ENCODE measurements around the gene THSD4. TPM values are rescaled to one million over a fixed set of nuclear protein-coding genes. Genes with fewer than 3 reads are reported as not detected.

THSD4 gene
- total RNA-seq, 1 experiment from 2014 or later, result 29.3 TPM

DNA sequence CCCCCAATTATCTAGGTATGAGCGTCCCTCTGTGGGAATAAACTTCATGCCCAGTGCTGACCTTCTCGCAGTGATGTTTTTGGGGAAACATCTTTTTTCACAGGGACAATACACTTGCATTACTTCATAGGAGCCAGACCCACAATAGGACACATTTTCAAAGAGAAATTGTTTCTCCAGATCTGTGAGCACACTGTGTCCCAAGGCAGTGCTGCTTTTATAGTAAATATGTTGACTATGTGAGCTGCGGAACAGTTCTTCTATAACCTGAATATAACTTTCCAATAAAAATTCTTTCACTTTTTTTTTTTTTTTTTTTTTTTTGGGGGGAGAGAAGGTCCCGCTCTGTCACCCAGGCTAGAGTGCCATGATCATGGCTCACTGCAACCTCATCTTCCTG lies 17.4 kb upstream of the THSD4 start:
- 0 out of 2 replicates have a peak, but pooled peaks cover 10% of the 10 kb centered on the region for H3F3A ChIP-seq (ENCODE audit: insufficient read depth, low read depth)
- H3K27ac ChIP-seq, result no peak overlapping the region
- no peak overlapping the region for H2AFZ ChIP-seq
- CTCF ChIA-PET, result no interaction called here
- no peaks in the 10 kb centered on the region for H3K9me3 ChIP-seq (ENCODE audit: insufficient read depth, low read depth)
- BruUV-seq (replicated peaks), result no TSS peak
- no peaks in the 10 kb centered on the region for H3K36me3 ChIP-seq (ENCODE audit: low read depth)
- intact Hi-C loops (cut with micrococcal nuclease; ENCODE audit: unreplicated experiment), result no loop called here
- H3K27me3 ChIP-seq (ENCODE audit: insufficient read depth, low read depth), result no peaks in the 10 kb centered on the region
- no peak overlapping the region for H3K4me3 ChIP-seq
- POLR2A ChIA-PET (ENCODE audit: unreplicated experiment), result no interaction called here
- no peak overlapping the region for H3K4me2 ChIP-seq
- no peak for DNase-seq
- H4K20me1 ChIP-seq (ENCODE audit: insufficient read depth), result no peaks in the 10 kb centered on the region
- TF ChIP-seq, protein P1, sequence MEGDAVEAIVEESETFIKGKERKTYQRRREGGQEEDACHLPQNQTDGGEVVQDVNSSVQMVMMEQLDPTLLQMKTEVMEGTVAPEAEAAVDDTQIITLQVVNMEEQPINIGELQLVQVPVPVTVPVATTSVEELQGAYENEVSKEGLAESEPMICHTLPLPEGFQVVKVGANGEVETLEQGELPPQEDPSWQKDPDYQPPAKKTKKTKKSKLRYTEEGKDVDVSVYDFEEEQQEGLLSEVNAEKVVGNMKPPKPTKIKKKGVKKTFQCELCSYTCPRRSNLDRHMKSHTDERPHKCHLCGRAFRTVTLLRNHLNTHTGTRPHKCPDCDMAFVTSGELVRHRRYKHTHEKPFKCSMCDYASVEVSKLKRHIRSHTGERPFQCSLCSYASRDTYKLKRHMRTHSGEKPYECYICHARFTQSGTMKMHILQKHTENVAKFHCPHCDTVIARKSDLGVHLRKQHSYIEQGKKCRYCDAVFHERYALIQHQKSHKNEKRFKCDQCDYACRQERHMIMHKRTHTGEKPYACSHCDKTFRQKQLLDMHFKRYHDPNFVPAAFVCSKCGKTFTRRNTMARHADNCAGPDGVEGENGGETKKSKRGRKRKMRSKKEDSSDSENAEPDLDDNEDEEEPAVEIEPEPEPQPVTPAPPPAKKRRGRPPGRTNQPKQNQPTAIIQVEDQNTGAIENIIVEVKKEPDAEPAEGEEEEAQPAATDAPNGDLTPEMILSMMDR (conservative IDR thresholded peaks at IDR 0.05), result no peak
- TF ChIP-seq EZH2 (IDR thresholded peaks at IDR 0.05; ENCODE audit: low read depth), result no peak
- H3K9me2 ChIP-seq (ENCODE audit: insufficient read depth), result no peaks in the 10 kb centered on the region
- no peaks in the 10 kb centered on the region for H3K79me2 ChIP-seq (ENCODE audit: low read depth)
- H3K4me1 ChIP-seq (replicated peaks; ENCODE audit: insufficient read depth), result peaks cover 26% of the 10 kb centered on the region

DNA sequence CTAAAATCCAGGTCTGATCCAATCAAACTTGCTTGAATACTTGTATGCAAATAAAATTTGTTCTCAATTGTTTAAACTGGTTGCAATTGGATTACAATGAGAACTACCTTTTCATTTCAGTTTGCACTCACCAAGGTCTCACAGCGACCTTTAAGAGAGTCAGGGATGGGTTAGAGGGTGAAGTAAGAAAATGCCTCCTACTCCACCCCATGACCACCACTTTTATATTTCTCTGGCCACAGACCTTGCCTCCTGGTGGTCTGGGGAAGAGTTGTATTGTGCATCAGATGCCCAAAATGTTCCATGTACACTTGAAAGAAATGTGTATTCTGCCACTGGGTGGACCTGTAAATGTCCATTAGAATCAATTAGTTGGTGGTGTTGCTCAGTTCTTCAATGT lies 16.4 kb upstream of the THSD4 start:
- Histone ChIP-seq H3K27ac (no peak overlapping the region), H3F3A (ENCODE audit: insufficient read depth, low read depth) (0 out of 2 replicates have a peak, but pooled peaks cover 10% of the 10 kb centered on the region), H3K4me1 (replicated peaks; ENCODE audit: insufficient read depth) (peaks cover 16% of the 10 kb centered on the region), H3K79me2 (ENCODE audit: low read depth) (no peaks in the 10 kb centered on the region), H3K4me3 (no peak overlapping the region), H3K4me2 (no peak overlapping the region), H3K9me3 (ENCODE audit: insufficient read depth, low read depth) (no peaks in the 10 kb centered on the region), H3K9me2 (ENCODE audit: insufficient read depth) (no peaks in the 10 kb centered on the region), H4K20me1 (ENCODE audit: insufficient read depth) (no peaks in the 10 kb centered on the region), H3K36me3 (ENCODE audit: low read depth) (no peaks in the 10 kb centered on the region), H2AFZ (no peak overlapping the region), H3K27me3 (ENCODE audit: insufficient read depth, low read depth) (no peaks in the 10 kb centered on the region)
- no TSS peak for BruUV-seq (replicated peaks)
- intact Hi-C loops (cut with micrococcal nuclease; ENCODE audit: unreplicated experiment), result no loop called here
- POLR2A ChIA-PET (ENCODE audit: unreplicated experiment), result no interaction called here
- TF ChIP-seq EZH2 (IDR thresholded peaks at IDR 0.05; ENCODE audit: low read depth), result no peak
- DNase-seq, result no peak
- CTCF ChIA-PET, result no interaction called here

DNA sequence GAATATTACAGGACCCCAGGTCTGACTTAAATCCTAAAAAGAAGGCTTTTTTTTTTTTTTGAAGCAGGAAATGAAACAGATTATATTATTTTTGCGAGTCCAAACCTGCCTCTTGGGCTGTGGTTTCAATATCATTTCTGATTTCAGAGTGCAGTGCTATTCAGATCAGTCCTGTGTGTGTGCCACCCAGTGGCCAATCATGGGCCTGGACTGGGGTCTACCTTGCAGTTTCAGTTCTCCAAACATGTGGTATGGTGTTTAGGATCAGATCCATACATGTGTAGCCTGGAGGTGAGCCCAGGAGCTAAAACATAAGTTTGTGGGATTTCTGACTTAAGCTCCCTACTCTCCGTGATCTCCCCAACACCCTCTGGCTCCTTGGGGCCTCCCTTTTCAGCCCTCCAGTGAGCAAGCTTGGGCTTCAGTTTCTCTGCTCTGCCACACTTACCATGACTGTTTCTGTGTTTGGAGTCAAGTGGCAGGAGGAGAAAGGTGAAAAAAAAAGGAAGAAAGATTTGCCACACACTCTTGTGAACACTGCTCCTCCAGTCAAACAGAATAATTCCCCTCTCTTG lies 12.1 kb upstream of the THSD4 start:
- Histone ChIP-seq H3K9me2 (ENCODE audit: insufficient read depth) (no peaks in the 10 kb centered on the region), H3K4me3 (no peak overlapping the region), H3F3A (ENCODE audit: insufficient read depth, low read depth) (no peaks in the 10 kb centered on the region), H3K79me2 (ENCODE audit: low read depth) (no peaks in the 10 kb centered on the region), H3K4me1 (replicated peaks; ENCODE audit: insufficient read depth) (no peaks in the 10 kb centered on the region), H2AFZ (no peak overlapping the region), H3K27me3 (ENCODE audit: insufficient read depth, low read depth) (no peaks in the 10 kb centered on the region), H3K27ac (no peak overlapping the region), H3K9me3 (ENCODE audit: insufficient read depth, low read depth) (no peaks in the 10 kb centered on the region), H4K20me1 (ENCODE audit: insufficient read depth) (no peaks in the 10 kb centered on the region), H3K4me2 (no peak overlapping the region), H3K36me3 (ENCODE audit: low read depth) (no peaks in the 10 kb centered on the region)
- intact Hi-C loops (cut with micrococcal nuclease; ENCODE audit: unreplicated experiment), result no loop called here
- BruUV-seq (replicated peaks), result no TSS peak
- TF ChIP-seq, protein P1 (conservative IDR thresholded peaks at IDR 0.05), result peak; percentile 33; the same call in 1 of the 2 replicates
- TF ChIP-seq EZH2 (IDR thresholded peaks at IDR 0.05; ENCODE audit: low read depth), result no peak
- no peak for DNase-seq
- POLR2A ChIA-PET (ENCODE audit: unreplicated experiment), result interaction anchor here (0.7 kb wide), 1 partner anchor 139 kb away, joined by 4 read pairs; no protein-coding TSS in a partner anchor
- CTCF ChIA-PET, result interaction anchor here (0.6 to 0.7 kb wide), 2 partner anchors 91 to 112 kb away, joined by 3 to 4 read pairs; no protein-coding TSS in a partner anchor

DNA sequence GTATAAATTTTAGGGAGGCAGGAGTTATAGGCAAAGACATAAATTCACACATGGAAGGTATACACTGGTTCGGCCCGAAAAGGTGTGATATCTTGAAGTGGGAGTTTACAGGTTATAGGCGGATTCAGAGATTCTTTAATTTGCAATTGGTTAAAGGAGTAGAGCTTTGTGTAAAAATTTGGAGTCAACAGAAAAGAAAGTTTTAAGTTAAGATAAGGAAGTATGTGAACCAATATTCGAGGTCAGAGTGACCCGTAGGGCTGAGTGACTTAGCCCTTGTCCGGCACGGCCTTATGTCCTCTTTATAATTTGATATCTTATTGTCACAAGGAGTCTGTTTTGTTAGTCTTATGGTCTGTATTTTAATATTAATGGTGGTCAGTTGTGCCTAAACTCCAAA lies 10.6 kb upstream of the THSD4 start:
- Histone ChIP-seq H3K9me2 (ENCODE audit: insufficient read depth) (no peaks in the 10 kb centered on the region), H3K9me3 (ENCODE audit: insufficient read depth, low read depth) (no peaks in the 10 kb centered on the region), H3K79me2 (ENCODE audit: low read depth) (no peaks in the 10 kb centered on the region), H3F3A (ENCODE audit: insufficient read depth, low read depth) (no peaks in the 10 kb centered on the region), H3K4me2 (no peak overlapping the region), H4K20me1 (ENCODE audit: insufficient read depth) (no peaks in the 10 kb centered on the region), H3K4me1 (replicated peaks; ENCODE audit: insufficient read depth) (no peaks in the 10 kb centered on the region), H3K4me3 (no peak overlapping the region), H3K27ac (no peak overlapping the region), H3K27me3 (ENCODE audit: insufficient read depth, low read depth) (no peaks in the 10 kb centered on the region), H2AFZ (no peak overlapping the region), H3K36me3 (ENCODE audit: low read depth) (no peaks in the 10 kb centered on the region)
- TF ChIP-seq, protein P1 (conservative IDR thresholded peaks at IDR 0.05), result no peak
- TF ChIP-seq EZH2 (IDR thresholded peaks at IDR 0.05; ENCODE audit: low read depth), result no peak
- POLR2A ChIA-PET (ENCODE audit: unreplicated experiment), result no interaction called here
- DNase-seq, result no peak
- intact Hi-C loops (cut with micrococcal nuclease; ENCODE audit: unreplicated experiment), result no loop called here
- BruUV-seq (replicated peaks), result no TSS peak
- CTCF ChIA-PET, result no interaction called here
